Coronary artery (tissue), 2 donors: Measurements from ENCODE around the gene DNM2.
A peak's percentile ranks its signal among the peaks of the same experiment; 100 is the strongest.

ENCODE experiments used
- DNase-seq: peaks from one replicate; pipeline ENCODE4 v3.0.0-alpha.2; 2017; ENCODE audit warnings: low spot score
- H3K27ac ChIP-seq, 2 donors: fragments of 200-600 bp; sonication (generic); one replicate each; pipeline ENCODE4 v1.5.1; 2016 to 2019
- H3K4me3 ChIP-seq: fragments of 200-600 bp; sonication (generic); 2 replicates; pipeline ENCODE4 v1.5.1; 2016; ENCODE audit warnings: mild to moderate bottlenecking, moderate library complexity
- CTCF ChIP-seq: fragments of 200-600 bp; sonication (generic); IDR thresholded peaks from one replicate; pipeline ENCODE4 v1.5.1; 2019; ENCODE audit warnings: antibody characterized with exemption

The DNM2 gene

GRCh38 chr19:10808937-10809649, 91.2 kb downstream of the DNM2 start:
- TF ChIP-seq CTCF, result no peak
- no peak overlapping the region for H3K27ac ChIP-seq
- no peak overlapping the region for H3K4me3 ChIP-seq
- no peak for DNase-seq

- no peak for TF ChIP-seq CTCF
- no peak for DNase-seq
- Histone ChIP-seq H3K27ac (peak overlapping the region in 1 of 2 donors; percentile 5), H3K4me3 (no peak overlapping the region)
Observed at GRCh38 chr19:10809651-10810285, 91.9 kb downstream of the DNM2 start.

DNA sequence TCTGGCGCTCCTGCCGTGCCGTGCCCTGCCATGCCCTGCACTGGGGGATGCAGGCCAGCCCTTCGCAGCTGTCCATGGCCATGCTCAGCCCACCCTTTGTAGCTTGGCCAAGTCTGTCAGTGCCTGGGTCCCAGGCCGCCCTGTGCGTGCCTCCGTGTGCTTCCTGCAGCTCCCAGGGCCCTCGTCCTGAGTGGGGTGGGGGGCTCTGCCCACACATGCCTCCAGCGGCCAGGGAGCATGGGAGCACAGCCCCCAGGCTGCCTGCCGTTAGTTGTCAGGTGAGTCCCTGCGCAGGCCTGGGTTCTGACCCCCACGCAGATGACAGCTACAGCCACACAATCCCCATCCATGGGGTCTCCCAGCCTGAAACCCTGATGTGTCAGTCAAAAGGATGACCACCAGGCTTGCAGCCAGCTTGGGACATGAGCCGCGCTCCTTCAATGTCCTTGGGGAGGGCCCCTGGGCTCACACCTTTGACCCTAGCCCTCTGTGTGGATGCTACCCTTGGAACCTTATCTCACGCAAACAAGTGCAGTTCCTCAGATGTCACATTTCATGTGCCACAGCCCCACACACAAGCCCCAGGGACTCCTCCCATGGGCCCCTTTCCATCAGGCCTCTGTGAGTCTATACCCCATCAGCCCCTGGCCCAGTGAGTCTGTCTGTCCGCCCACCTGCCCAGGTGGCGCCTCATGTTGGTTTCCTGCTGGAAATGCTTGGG, 93.7 kb downstream of the DNM2 start:
- Histone ChIP-seq H3K27ac (no peak overlapping the region), H3K4me3 (no peak overlapping the region)
- no peak for DNase-seq
- no peak for TF ChIP-seq CTCF

GRCh38 chr19:10812196-10812595, 94.3 kb downstream of the DNM2 start:
- DNase-seq, result no peak
- Histone ChIP-seq H3K27ac (no peak overlapping the region), H3K4me3 (no peak overlapping the region)
- no peak for TF ChIP-seq CTCF

GRCh38 chr19:10812902-10813404, 95.1 kb downstream of the DNM2 start:
- H3K4me3 ChIP-seq, result no peak overlapping the region
- no peak for TF ChIP-seq CTCF
- no peak for DNase-seq
- peak overlapping the region in 1 of 2 donors; percentile 67 for H3K27ac ChIP-seq

GRCh38 chr19:10815007-10815536, 97.2 kb downstream of the DNM2 start:
- no peak overlapping the region for H3K4me3 ChIP-seq
- TF ChIP-seq CTCF, result no peak
- no peak for DNase-seq
- no peak overlapping the region for H3K27ac ChIP-seq
